ENCODE data around the gene CPHXL2. TPM values are rescaled to one million over a fixed set of nuclear protein-coding genes. Genes with fewer than 3 reads are reported as not detected.

The CPHXL2 gene
- total and polyA plus RNA-seq, 2 donors (not counting 1 experiment from before 2014, with no cell fraction given), result not detected

DNA sequence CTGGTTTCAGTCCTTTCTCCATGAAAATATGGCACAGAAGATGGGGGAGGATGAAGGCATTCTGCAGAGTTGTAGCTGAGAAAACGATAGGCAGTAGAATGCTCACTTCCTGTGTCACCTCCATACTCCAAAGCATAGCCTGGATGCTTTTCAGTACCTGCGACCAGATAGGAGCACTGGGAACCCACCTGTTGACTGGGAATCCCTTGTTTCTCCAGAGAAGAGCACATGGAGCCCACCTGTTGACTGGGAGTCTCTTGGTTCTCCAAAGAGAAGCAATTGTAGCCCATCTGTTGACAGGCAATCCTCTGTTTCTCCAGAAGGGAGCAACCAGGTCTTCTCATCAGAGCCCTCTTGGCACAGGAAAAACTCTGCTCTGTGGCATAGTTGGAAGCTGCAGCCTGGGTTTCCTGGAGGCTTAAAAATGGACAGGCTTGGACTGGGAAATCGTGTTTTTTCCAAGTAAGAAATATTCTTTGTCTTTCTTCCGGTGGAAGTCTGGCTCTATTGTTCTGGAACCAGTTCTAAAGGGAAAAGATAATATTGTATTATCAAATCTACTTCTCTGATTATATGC, 16.0 kb downstream of the CPHXL2 start:
- DNase-seq, result no peak
- no peaks in the 10 kb centered on the region for H3K9me3 ChIP-seq (ENCODE audit: control extremely low read depth in 1 of 3, control insufficient read depth in 2 of 3, insufficient read depth in 1 of 3, low read length in 2 of 3)
- H3K27me3 ChIP-seq (replicated peaks in 1 of 4; ENCODE audit: control extremely low read depth in 1 of 4, control insufficient read depth in 3 of 4, insufficient read depth in 4 of 4, low read length in 3 of 4), result no peaks in the 10 kb centered on the region
- TF ChIP-seq, protein P1, sequence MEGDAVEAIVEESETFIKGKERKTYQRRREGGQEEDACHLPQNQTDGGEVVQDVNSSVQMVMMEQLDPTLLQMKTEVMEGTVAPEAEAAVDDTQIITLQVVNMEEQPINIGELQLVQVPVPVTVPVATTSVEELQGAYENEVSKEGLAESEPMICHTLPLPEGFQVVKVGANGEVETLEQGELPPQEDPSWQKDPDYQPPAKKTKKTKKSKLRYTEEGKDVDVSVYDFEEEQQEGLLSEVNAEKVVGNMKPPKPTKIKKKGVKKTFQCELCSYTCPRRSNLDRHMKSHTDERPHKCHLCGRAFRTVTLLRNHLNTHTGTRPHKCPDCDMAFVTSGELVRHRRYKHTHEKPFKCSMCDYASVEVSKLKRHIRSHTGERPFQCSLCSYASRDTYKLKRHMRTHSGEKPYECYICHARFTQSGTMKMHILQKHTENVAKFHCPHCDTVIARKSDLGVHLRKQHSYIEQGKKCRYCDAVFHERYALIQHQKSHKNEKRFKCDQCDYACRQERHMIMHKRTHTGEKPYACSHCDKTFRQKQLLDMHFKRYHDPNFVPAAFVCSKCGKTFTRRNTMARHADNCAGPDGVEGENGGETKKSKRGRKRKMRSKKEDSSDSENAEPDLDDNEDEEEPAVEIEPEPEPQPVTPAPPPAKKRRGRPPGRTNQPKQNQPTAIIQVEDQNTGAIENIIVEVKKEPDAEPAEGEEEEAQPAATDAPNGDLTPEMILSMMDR (IDR thresholded peaks at IDR 0.05), result no peak
- TF ChIP-seq EZH2 (IDR thresholded peaks at IDR 0.05; ENCODE audit: borderline replicate concordance, insufficient read depth, low read depth, low read length, poor library complexity, severe bottlenecking), result no peak
- CTCF ChIA-PET, result interaction anchor here (1.3 kb wide), 1 partner anchor 13 kb away, joined by 5 read pairs; the partner anchor contains the start of genes KARS1 and TERF2IP
- H3K4me3 ChIP-seq (ENCODE audit: control extremely low read depth in 1 of 5, extremely low read depth in 1 of 5, insufficient read depth in 1 of 5, low read depth in 2 of 5, low read length in 4 of 5), result no peak overlapping the region
- H3K4me2 ChIP-seq (replicated peaks; ENCODE audit: low read depth, low read length, poor library complexity, severe bottlenecking), result no peak overlapping the region
- Mint-ChIP-seq H3K27me3 (no peaks in the 10 kb centered on the region), H3K9me3 (ENCODE audit: insufficient read depth) (no peaks in the 10 kb centered on the region), H3K27ac (no peak overlapping the region), H3K4me1 (peaks cover 2% of the 10 kb centered on the region), H3K4me3 (no peak overlapping the region)
- H3K9ac ChIP-seq (ENCODE audit: low read length), result no peak overlapping the region
- peaks cover 34% of the 10 kb centered on the region for H4K20me1 ChIP-seq (ENCODE audit: control insufficient read depth, insufficient read depth, low read length, poor library complexity, severe bottlenecking)
- ATAC-seq (ENCODE audit: low read depth), result no peak
- peaks cover 8% of the 10 kb centered on the region for H3K79me2 ChIP-seq (ENCODE audit: control insufficient read depth, insufficient read depth, low read length)
- H3K36me3 ChIP-seq (replicated peaks in 1 of 2; ENCODE audit: control extremely low read depth in 1 of 2, control insufficient read depth in 1 of 2, extremely low read depth in 1 of 2, insufficient read depth in 2 of 2, low read length in 1 of 2), result peaks cover 0 to 51% of the 10 kb centered on the region in 2 experiments
- intact Hi-C loops (cut with micrococcal nuclease), result no loop called here
- no peaks in the 10 kb centered on the region for H3K4me1 ChIP-seq (ENCODE audit: control insufficient read depth in 2 of 2, insufficient read depth in 2 of 2, low read length in 2 of 2)
- H3K27ac ChIP-seq (ENCODE audit: low read length in 2 of 2), result no peak overlapping the region
- H2AFZ ChIP-seq (ENCODE audit: insufficient read depth, low read depth, low read length, poor library complexity, severe bottlenecking), result no peak overlapping the region
- POLR2A ChIA-PET, result no interaction called here
- 100% methylated on average over 1 of the region's 4 CpGs for WGBS (ENCODE audit: insufficient coverage)

DNA sequence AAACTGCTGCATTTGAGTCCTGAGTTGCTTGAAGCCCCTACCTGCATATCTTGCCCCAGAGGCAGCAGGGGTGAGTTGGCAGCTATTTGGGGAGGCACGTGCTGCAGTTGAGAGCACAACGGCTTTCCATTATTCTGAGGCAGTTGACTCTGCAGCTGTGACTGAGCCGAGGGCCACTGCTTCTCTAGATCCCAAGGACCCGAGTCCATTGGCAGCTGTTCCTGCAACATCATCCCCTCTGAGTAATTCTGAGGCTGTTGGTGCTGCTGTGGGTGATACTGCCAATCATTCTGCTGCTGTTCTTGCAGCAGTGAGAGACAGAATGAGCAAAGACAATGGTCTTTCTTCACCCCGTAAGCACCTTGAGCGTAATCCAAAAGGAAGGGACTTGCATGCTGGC, 16.5 kb downstream of the CPHXL2 start:
- peaks cover 13% of the 10 kb centered on the region for H3K79me2 ChIP-seq (ENCODE audit: control insufficient read depth, insufficient read depth, low read length)
- H3K9ac ChIP-seq (ENCODE audit: low read length), result no peak overlapping the region
- H3K27ac ChIP-seq (ENCODE audit: low read length in 2 of 2), result no peak overlapping the region
- Mint-ChIP-seq H3K27ac (no peak overlapping the region), H3K9me3 (ENCODE audit: insufficient read depth) (no peaks in the 10 kb centered on the region), H3K4me1 (peaks cover 2% of the 10 kb centered on the region), H3K27me3 (no peaks in the 10 kb centered on the region), H3K4me3 (no peak overlapping the region)
- H3K4me2 ChIP-seq (replicated peaks; ENCODE audit: low read depth, low read length, poor library complexity, severe bottlenecking), result no peak overlapping the region
- intact Hi-C loops (cut with micrococcal nuclease), result no loop called here
- 100% methylated on average over 1 of the region's 6 CpGs for WGBS (ENCODE audit: insufficient coverage)
- peaks cover 0 to 56% of the 10 kb centered on the region in 2 experiments for H3K36me3 ChIP-seq (replicated peaks in 1 of 2; ENCODE audit: control extremely low read depth in 1 of 2, control insufficient read depth in 1 of 2, extremely low read depth in 1 of 2, insufficient read depth in 2 of 2, low read length in 1 of 2)
- TF ChIP-seq, protein P1 (IDR thresholded peaks at IDR 0.05), result no peak
- TF ChIP-seq EZH2 (IDR thresholded peaks at IDR 0.05; ENCODE audit: borderline replicate concordance, insufficient read depth, low read depth, low read length, poor library complexity, severe bottlenecking), result no peak
- ATAC-seq (ENCODE audit: low read depth), result no peak
- H3K4me1 ChIP-seq (ENCODE audit: control insufficient read depth in 2 of 2, insufficient read depth in 2 of 2, low read length in 2 of 2), result no peaks in the 10 kb centered on the region
- no peak overlapping the region for H2AFZ ChIP-seq (ENCODE audit: insufficient read depth, low read depth, low read length, poor library complexity, severe bottlenecking)
- peaks cover 39% of the 10 kb centered on the region for H4K20me1 ChIP-seq (ENCODE audit: control insufficient read depth, insufficient read depth, low read length, poor library complexity, severe bottlenecking)
- H3K9me3 ChIP-seq (ENCODE audit: control extremely low read depth in 1 of 3, control insufficient read depth in 2 of 3, insufficient read depth in 1 of 3, low read length in 2 of 3), result no peaks in the 10 kb centered on the region
- H3K4me3 ChIP-seq (ENCODE audit: control extremely low read depth in 1 of 5, extremely low read depth in 1 of 5, insufficient read depth in 1 of 5, low read depth in 2 of 5, low read length in 4 of 5), result no peak overlapping the region
- no peak for DNase-seq
- ChIA-PET CTCF (interaction anchor here (1.3 kb wide), 1 partner anchor 13 kb away, joined by 5 read pairs; the partner anchor contains the start of genes KARS1 and TERF2IP), POLR2A (no interaction called here)
- no peaks in the 10 kb centered on the region for H3K27me3 ChIP-seq (replicated peaks in 1 of 4; ENCODE audit: control extremely low read depth in 1 of 4, control insufficient read depth in 3 of 4, insufficient read depth in 4 of 4, low read length in 3 of 4)

Data from B cell (primary cell).